ENCODE results near the gene GIN1.

- TF ChIP-seq, protein P1, sequence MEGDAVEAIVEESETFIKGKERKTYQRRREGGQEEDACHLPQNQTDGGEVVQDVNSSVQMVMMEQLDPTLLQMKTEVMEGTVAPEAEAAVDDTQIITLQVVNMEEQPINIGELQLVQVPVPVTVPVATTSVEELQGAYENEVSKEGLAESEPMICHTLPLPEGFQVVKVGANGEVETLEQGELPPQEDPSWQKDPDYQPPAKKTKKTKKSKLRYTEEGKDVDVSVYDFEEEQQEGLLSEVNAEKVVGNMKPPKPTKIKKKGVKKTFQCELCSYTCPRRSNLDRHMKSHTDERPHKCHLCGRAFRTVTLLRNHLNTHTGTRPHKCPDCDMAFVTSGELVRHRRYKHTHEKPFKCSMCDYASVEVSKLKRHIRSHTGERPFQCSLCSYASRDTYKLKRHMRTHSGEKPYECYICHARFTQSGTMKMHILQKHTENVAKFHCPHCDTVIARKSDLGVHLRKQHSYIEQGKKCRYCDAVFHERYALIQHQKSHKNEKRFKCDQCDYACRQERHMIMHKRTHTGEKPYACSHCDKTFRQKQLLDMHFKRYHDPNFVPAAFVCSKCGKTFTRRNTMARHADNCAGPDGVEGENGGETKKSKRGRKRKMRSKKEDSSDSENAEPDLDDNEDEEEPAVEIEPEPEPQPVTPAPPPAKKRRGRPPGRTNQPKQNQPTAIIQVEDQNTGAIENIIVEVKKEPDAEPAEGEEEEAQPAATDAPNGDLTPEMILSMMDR (conservative IDR thresholded peaks at IDR 0.05; ENCODE audit: low read length): no peak
- no peak for TF ChIP-seq EZH2phosphoT487 (IDR thresholded peaks at IDR 0.05; ENCODE audit: borderline replicate concordance, low read depth, low read length)
These were observed 29.1 kb downstream of the GIN1 start for GRCh38 chr5:103090791-103091190.

Measured in OCI-LY7 (cell line).